ENCODE results near the gene ING5.

Gene ING5

GRCh38 chr2:241767464-241768250 is 65.8 kb downstream of the ING5 start:
- POLR2A ChIA-PET (ENCODE audit: low non-redundant PET): no interaction called here
- CTCF ChIA-PET: no interaction called here
- DNase-seq (ENCODE audit: low spot score): no peak
- TF ChIP-seq CTCF (conservative IDR thresholded peaks at IDR 0.05; ENCODE audit: low read depth): no peak
- H3K27ac ChIP-seq: peak overlapping the region; percentile 55

GRCh38 chr2:241768251-241768711 is 66.4 kb downstream of the ING5 start:
- ChIA-PET CTCF (no interaction called here), POLR2A (ENCODE audit: low non-redundant PET) (no interaction called here)
- peak overlapping the region; percentile 55 for H3K27ac ChIP-seq
- no peak for TF ChIP-seq CTCF (conservative IDR thresholded peaks at IDR 0.05; ENCODE audit: low read depth)
- DNase-seq (ENCODE audit: low spot score): no peak

- ChIA-PET POLR2A (ENCODE audit: low non-redundant PET) (no interaction called here), CTCF (no interaction called here)
- no peak for TF ChIP-seq CTCF (conservative IDR thresholded peaks at IDR 0.05; ENCODE audit: low read depth)
- DNase-seq (ENCODE audit: low spot score): no peak
- H3K27ac ChIP-seq: peak overlapping the region; percentile 55
These were observed 67.0 kb downstream of the ING5 start for GRCh38 chr2:241768850-241769249.

GRCh38 chr2:241769819-241770184 is 68.0 kb downstream of the ING5 start:
- CTCF ChIA-PET: no interaction called here
- H3K27ac ChIP-seq: no peak overlapping the region
- TF ChIP-seq CTCF (conservative IDR thresholded peaks at IDR 0.05; ENCODE audit: low read depth): no peak
- POLR2A ChIA-PET (ENCODE audit: low non-redundant PET): interaction anchor here (0.6 kb wide), 1 partner anchor 75 kb away, joined by 3 read pairs; no protein-coding TSS in a partner anchor
- DNase-seq (ENCODE audit: low spot score): no peak

GRCh38 chr2:241770185-241770935 is 68.5 kb downstream of the ING5 start:
- no peak for TF ChIP-seq CTCF (conservative IDR thresholded peaks at IDR 0.05; ENCODE audit: low read depth)
- ChIA-PET CTCF (no interaction called here), POLR2A (ENCODE audit: low non-redundant PET) (interaction anchor here (0.6 kb wide), 1 partner anchor 75 kb away, joined by 3 read pairs; no protein-coding TSS in a partner anchor)
- DNase-seq (ENCODE audit: low spot score): no peak
- H3K27ac ChIP-seq: no peak overlapping the region

- POLR2A ChIA-PET (ENCODE audit: low non-redundant PET): no interaction called here
- CTCF ChIA-PET: no interaction called here
- no peak for TF ChIP-seq CTCF (conservative IDR thresholded peaks at IDR 0.05; ENCODE audit: low read depth)
- H3K27ac ChIP-seq: no peak overlapping the region
- DNase-seq (ENCODE audit: low spot score): no peak
These were observed 69.1 kb downstream of the ING5 start for GRCh38 chr2:241770936-241771285.

Data from RWPE1 (cell line).